ENCODE data around the gene FGA. TPM values are rescaled to one million over a fixed set of nuclear protein-coding genes. Genes with fewer than 3 reads are reported as not detected.

FGA gene
- total RNA-seq, 1 donor from 2014 or later, result not detected

- intact Hi-C loops (cut with micrococcal nuclease), result no loop called here
- no peak for ATAC-seq
- DNase-seq, result no peak
These were observed 6.3 kb downstream of the FGA start for GRCh38 chr4:154584259-154584658.

GRCh38 chr4:154583677-154584076 lies 6.9 kb downstream of the FGA start:
- intact Hi-C loops (cut with micrococcal nuclease), result no loop called here
- DNase-seq (no peak), ATAC-seq (no peak)

GRCh38 chr4:154583230-154583629 lies 7.3 kb downstream of the FGA start:
- intact Hi-C loops (cut with micrococcal nuclease), result no loop called here
- ATAC-seq (no peak), DNase-seq (no peak)

GRCh38 chr4:154582723-154583122 lies 7.8 kb downstream of the FGA start:
- ATAC-seq, result no peak
- no peak for DNase-seq
- intact Hi-C loops (cut with micrococcal nuclease), result no loop called here

GRCh38 chr4:154579927-154580326 lies 10.6 kb downstream of the FGA start:
- intact Hi-C loops (cut with micrococcal nuclease), result no loop called here
- DNase-seq (no peak), ATAC-seq (no peak)

- ATAC-seq, result no peak
- DNase-seq, result no peak
- intact Hi-C loops (cut with micrococcal nuclease), result no loop called here
These were observed 11.6 kb downstream of the FGA start for GRCh38 chr4:154578919-154579318.

- intact Hi-C loops (cut with micrococcal nuclease), result no loop called here
- DNase-seq (no peak), ATAC-seq (no peak)
These were observed 13.2 kb downstream of the FGA start for GRCh38 chr4:154577324-154577723.

- no peak for ATAC-seq
- intact Hi-C loops (cut with micrococcal nuclease), result no loop called here
- DNase-seq, result no peak
These were observed 16.2 kb downstream of the FGA start for GRCh38 chr4:154574311-154574710.

- intact Hi-C loops (cut with micrococcal nuclease), result no loop called here
- no peak for DNase-seq
- no peak for ATAC-seq
These were observed 17.2 kb downstream of the FGA start for GRCh38 chr4:154573190-154573870.

- DNase-seq (no peak), ATAC-seq (no peak)
- intact Hi-C loops (cut with micrococcal nuclease), result no loop called here
These were observed 21.0 kb downstream of the FGA start for GRCh38 chr4:154569584-154569983.

- intact Hi-C loops (cut with micrococcal nuclease), result no loop called here
- ATAC-seq (no peak), DNase-seq (no peak)
These were observed 21.5 kb downstream of the FGA start for GRCh38 chr4:154569028-154569427.

- intact Hi-C loops (cut with micrococcal nuclease), result no loop called here
- no peak for ATAC-seq
- DNase-seq, result no peak
These were observed 23.8 kb downstream of the FGA start for GRCh38 chr4:154566639-154567204.

GRCh38 chr4:154565704-154566103 lies 24.8 kb downstream of the FGA start:
- ATAC-seq, result no peak
- DNase-seq, result no peak
- intact Hi-C loops (cut with micrococcal nuclease), result no loop called here

- no peak for ATAC-seq
- DNase-seq, result no peak
- intact Hi-C loops (cut with micrococcal nuclease), result no loop called here
These were observed 26.2 kb downstream of the FGA start for GRCh38 chr4:154564311-154564710.

- intact Hi-C loops (cut with micrococcal nuclease), result no loop called here
- no peak for DNase-seq
- ATAC-seq, result no peak
These were observed 27.8 kb downstream of the FGA start, which contains the start of gene FGB for GRCh38 chr4:154562697-154563254. Gene FGB, plus strand, starts transcription at chr4:154563011. Its CDS starts 8 bp downstream, at chr4:154563019.

- DNase-seq (no peak), ATAC-seq (no peak)
- intact Hi-C loops (cut with micrococcal nuclease), result no loop called here
These were observed 29.7 kb downstream of the FGA start for GRCh38 chr4:154560824-154561231.

GRCh38 chr4:154560419-154560801 lies 30.1 kb downstream of the FGA start:
- DNase-seq, result no peak
- no peak for ATAC-seq
- intact Hi-C loops (cut with micrococcal nuclease), result no loop called here

- DNase-seq (no peak), ATAC-seq (no peak)
- intact Hi-C loops (cut with micrococcal nuclease), result loop anchor here (10.0 kb wide), 1 partner anchor 815 kb away; the partner anchor contains the start of gene MAP9
These were observed 30.8 kb downstream of the FGA start for GRCh38 chr4:154559494-154560418.

GRCh38 chr4:154559141-154559493 lies 31.4 kb downstream of the FGA start:
- DNase-seq (no peak), ATAC-seq (no peak)
- intact Hi-C loops (cut with micrococcal nuclease), result loop anchor here (10.0 kb wide), 1 partner anchor 816 kb away; the partner anchor contains the start of gene MAP9

Data from left ventricle myocardium superior (tissue), 1 donor.